IPS DF 6.9 (cell line): ENCODE data around the gene GAS2L1.

Experiments used
- DNase-seq: peaks from one replicate; pipeline ENCODE4 v3.0.0-alpha.2; 2013; ENCODE audit warnings: low read depth, low spot score
- H3K27ac ChIP-seq: one replicate; pipeline ENCODE4 v1.5.1; 2013; ENCODE audit warnings: low read length, control low read depth
- H3K27me3 ChIP-seq: 2 replicates; pipeline ENCODE4 v1.6.1; 2013; ENCODE audit warnings: mild to moderate bottlenecking, low read length; ENCODE audit not compliant: control insufficient read depth, insufficient read depth
- H3K36me3 ChIP-seq: 2 replicates; pipeline ENCODE4 v1.6.1; 2013; ENCODE audit warnings: low read length; ENCODE audit not compliant: control insufficient read depth, insufficient read depth
- H3K4me1 ChIP-seq: 2 replicates; pipeline ENCODE4 v1.6.1; 2013; ENCODE audit warnings: low read length; ENCODE audit not compliant: control insufficient read depth, insufficient read depth
- H3K4me3 ChIP-seq: 2 replicates; pipeline ENCODE4 v1.5.1; 2013; ENCODE audit warnings: mild to moderate bottlenecking, low read length
- H3K9me3 ChIP-seq: 2 replicates; pipeline ENCODE4 v1.6.1; 2013; ENCODE audit warnings: low read length, inconsistent platforms; ENCODE audit not compliant: control insufficient read depth, insufficient read depth
- WGBS: extraction: QIAGEN DNeasy Blood & Tissue Kit; methylation state at CpG from one replicate; pipeline ENCODE4 v1.1.7; 2013; ENCODE audit warnings: mixed read lengths, missing lambda C conversion rate; ENCODE audit not compliant: insufficient read length, insufficient coverage; 5-methylcytosine and 5-hydroxymethylcytosine counted together

The GAS2L1 gene

GRCh38 chr22:29306175-29306834 is at the start of gene GAS2L1:
Gene GAS2L1, plus strand, starts transcription at chr22:29306650. Its CDS starts 1,456 bp downstream, at chr22:29308106.
- Histone ChIP-seq H3K9me3 (no peaks in the 10 kb centered on the region), H3K27me3 (no peaks in the 10 kb centered on the region), H3K4me3 (peak within 1 kb of the TSS; percentile 63), H3K36me3 (no peaks in the 10 kb centered on the region), H3K27ac (no peak within 1 kb of the TSS), H3K4me1 (peaks cover 2% of the 10 kb centered on the region; the same call in 1 of the 2 replicates)
- no CpG with 5 or more reads among the region's 40 CpGs for WGBS
- no peak for DNase-seq

DNA sequence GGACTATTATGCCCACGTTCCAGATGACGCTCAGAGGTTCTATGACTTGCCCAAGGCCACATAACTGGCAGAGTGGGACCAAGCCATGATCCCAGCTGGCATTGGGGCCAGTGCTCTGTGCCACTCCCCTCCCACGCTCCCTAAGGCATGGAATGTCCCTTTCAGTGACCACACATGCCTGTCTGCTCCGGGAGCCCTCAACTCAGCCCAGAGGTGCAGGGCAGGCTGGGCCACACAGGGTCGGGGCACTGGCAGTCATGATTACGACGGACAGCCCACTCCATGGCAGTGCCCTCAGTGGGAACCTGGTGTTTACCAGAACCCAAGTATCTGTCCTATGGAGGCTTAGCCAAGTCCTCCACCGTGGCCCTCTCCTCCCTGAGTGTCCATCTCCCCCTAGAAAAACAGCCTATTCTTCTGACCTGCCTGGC is 48.7 kb upstream of the GAS2L1 start:
- Histone ChIP-seq H3K4me3 (no peak overlapping the region), H3K36me3 (peaks cover 12% of the 10 kb centered on the region; the same call in 1 of the 2 replicates), H3K27me3 (no peaks in the 10 kb centered on the region), H3K27ac (no peak overlapping the region), H3K4me1 (no peaks in the 10 kb centered on the region; the same call in 1 of the 2 replicates), H3K9me3 (no peaks in the 10 kb centered on the region)
- no peak for DNase-seq
- WGBS: no CpG with 5 or more reads among the region's 8 CpGs

- no CpG with 5 or more reads among the region's 17 CpGs for WGBS
- Histone ChIP-seq H3K9me3 (no peaks in the 10 kb centered on the region), H3K36me3 (peaks cover 13% of the 10 kb centered on the region; the same call in 1 of the 2 replicates), H3K4me1 (no peaks in the 10 kb centered on the region; the same call in 1 of the 2 replicates), H3K27me3 (no peaks in the 10 kb centered on the region), H3K4me3 (no peak overlapping the region), H3K27ac (no peak overlapping the region)
- no peak for DNase-seq
Observed at GRCh38 chr22:29258407-29259252, 47.8 kb upstream of the GAS2L1 start.

DNA sequence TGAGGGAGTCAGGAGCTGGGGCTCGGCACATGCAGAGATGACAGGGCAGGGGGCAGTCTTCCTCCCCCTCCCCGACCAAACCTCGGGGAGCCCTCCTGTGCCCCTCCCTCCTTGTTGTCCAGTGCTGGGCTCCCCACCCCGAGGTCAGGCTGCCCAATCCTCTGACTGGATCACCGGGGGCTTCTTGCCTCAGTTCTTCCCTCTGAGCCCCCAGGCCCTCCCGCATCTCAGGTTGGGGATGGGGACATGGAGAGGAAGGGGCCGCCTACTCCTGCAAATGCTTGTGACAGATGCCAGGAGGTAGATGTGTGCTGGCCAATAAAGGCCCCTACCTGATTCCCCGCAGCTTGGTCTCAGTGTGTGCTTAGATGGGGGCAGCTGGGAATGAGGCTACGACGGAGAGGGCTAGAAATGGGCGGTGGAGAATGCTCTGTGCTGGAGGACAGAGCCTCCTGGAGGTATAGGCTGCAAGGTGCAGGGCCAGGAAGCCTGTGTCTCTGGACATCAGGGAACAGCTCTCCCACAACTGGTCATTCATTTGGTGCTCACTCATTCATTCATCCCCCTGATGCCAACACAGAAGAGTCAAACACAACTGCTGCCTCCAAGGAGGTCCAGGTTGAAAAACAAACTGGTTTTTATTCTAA is 47.1 kb upstream of the GAS2L1 start:
- H3K27me3 ChIP-seq: no peaks in the 10 kb centered on the region
- H3K4me3 ChIP-seq: no peak overlapping the region
- no peak for DNase-seq
- no CpG with 5 or more reads among the region's 11 CpGs for WGBS
- H3K9me3 ChIP-seq: no peaks in the 10 kb centered on the region
- no peaks in the 10 kb centered on the region; the same call in 1 of the 2 replicates for H3K4me1 ChIP-seq
- no peak overlapping the region for H3K27ac ChIP-seq
- H3K36me3 ChIP-seq: peaks cover 17% of the 10 kb centered on the region

GRCh38 chr22:29260031-29260560 is 46.4 kb upstream of the GAS2L1 start:
- H3K4me3 ChIP-seq: no peak overlapping the region
- H3K9me3 ChIP-seq: no peaks in the 10 kb centered on the region
- no peak overlapping the region for H3K27ac ChIP-seq
- no peak for DNase-seq
- no peaks in the 10 kb centered on the region for H3K27me3 ChIP-seq
- H3K4me1 ChIP-seq: no peaks in the 10 kb centered on the region; the same call in 1 of the 2 replicates
- no CpG with 5 or more reads among the region's 13 CpGs for WGBS
- H3K36me3 ChIP-seq: peaks cover 19% of the 10 kb centered on the region

DNA sequence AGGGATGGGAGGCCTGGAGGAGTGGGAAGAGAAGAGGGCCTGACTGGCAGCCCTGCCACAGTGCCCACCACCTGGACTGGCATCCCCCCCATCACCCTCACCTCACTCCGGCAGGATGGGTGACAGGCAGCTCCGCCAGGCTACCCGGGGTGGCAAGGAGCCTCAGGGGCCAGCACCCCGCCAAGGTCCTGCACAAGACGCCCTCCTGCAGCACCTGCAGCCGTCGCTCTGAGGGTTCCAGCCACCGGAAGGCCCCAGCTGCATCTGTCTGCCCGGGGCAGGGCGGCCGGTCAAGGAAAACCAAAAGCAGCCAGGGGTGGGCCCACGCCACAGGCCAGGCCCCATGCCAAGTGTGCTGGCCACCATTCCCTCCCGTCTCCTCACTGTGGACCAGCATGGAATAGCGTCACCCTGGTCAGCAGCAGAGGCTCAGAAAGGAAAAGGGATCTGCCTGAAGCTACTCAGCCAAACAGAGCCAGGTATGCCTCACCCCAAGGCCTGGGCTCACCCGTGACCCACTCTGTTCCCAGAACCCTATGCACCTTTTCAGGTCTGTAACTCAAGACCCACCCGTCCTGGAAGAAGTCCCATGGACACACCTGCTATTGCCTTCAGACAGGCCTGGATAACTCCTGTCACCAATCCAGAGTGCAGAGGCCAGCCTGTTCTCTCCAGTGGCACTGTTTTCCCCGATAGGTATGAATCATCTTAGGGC is 45.7 kb upstream of the GAS2L1 start:
- Histone ChIP-seq H3K36me3 (peaks cover 22% of the 10 kb centered on the region), H3K27me3 (no peaks in the 10 kb centered on the region), H3K4me3 (no peak overlapping the region), H3K27ac (no peak overlapping the region), H3K4me1 (no peaks in the 10 kb centered on the region; the same call in 1 of the 2 replicates), H3K9me3 (no peaks in the 10 kb centered on the region)
- no CpG with 5 or more reads among the region's 17 CpGs for WGBS
- DNase-seq: no peak

- Histone ChIP-seq H3K27ac (no peak overlapping the region), H3K27me3 (no peaks in the 10 kb centered on the region), H3K36me3 (peaks cover 19% of the 10 kb centered on the region), H3K9me3 (no peaks in the 10 kb centered on the region), H3K4me1 (no peaks in the 10 kb centered on the region; the same call in 1 of the 2 replicates), H3K4me3 (no peak overlapping the region)
- WGBS: no CpG with 5 or more reads among the region's 14 CpGs
- DNase-seq: no peak
Observed at GRCh38 chr22:29263791-29264276, 42.6 kb upstream of the GAS2L1 start.

DNA sequence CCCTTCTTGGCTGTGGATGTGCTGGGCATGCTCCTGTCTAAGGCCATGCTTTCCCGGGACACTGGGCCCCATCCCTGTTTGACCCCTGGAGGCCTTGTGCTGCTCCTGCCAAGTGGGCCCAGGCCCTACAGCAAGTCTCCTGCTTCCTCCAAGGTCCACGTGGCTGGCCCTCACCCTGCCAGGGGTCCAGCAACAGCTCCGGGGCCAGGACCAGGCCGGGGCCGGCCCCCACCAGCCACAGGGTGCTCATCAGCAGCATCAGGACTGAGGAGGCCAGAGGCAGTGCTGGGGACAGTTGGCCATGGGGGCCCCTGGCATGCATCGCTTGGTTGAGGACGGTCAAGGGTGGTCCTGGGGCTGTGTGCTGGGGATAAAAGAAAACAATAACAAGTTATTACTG is 41.1 kb upstream of the GAS2L1 start:
- no CpG with 5 or more reads among the region's 7 CpGs for WGBS
- no peaks in the 10 kb centered on the region for H3K9me3 ChIP-seq
- no peak overlapping the region for H3K27ac ChIP-seq
- H3K4me3 ChIP-seq: no peak overlapping the region
- no peaks in the 10 kb centered on the region for H3K27me3 ChIP-seq
- no peaks in the 10 kb centered on the region for H3K4me1 ChIP-seq
- DNase-seq: no peak
- peaks cover 13% of the 10 kb centered on the region for H3K36me3 ChIP-seq

- DNase-seq: no peak
- WGBS: no CpG with 5 or more reads among the region's 4 CpGs
- Histone ChIP-seq H3K4me1 (no peaks in the 10 kb centered on the region), H3K27ac (no peak overlapping the region), H3K27me3 (no peaks in the 10 kb centered on the region), H3K9me3 (no peaks in the 10 kb centered on the region), H3K4me3 (no peak overlapping the region), H3K36me3 (peaks cover 10% of the 10 kb centered on the region)
Observed at GRCh38 chr22:29265929-29266328, 40.5 kb upstream of the GAS2L1 start.
